ENCODE measurements around the gene DNAL1.

DNA sequence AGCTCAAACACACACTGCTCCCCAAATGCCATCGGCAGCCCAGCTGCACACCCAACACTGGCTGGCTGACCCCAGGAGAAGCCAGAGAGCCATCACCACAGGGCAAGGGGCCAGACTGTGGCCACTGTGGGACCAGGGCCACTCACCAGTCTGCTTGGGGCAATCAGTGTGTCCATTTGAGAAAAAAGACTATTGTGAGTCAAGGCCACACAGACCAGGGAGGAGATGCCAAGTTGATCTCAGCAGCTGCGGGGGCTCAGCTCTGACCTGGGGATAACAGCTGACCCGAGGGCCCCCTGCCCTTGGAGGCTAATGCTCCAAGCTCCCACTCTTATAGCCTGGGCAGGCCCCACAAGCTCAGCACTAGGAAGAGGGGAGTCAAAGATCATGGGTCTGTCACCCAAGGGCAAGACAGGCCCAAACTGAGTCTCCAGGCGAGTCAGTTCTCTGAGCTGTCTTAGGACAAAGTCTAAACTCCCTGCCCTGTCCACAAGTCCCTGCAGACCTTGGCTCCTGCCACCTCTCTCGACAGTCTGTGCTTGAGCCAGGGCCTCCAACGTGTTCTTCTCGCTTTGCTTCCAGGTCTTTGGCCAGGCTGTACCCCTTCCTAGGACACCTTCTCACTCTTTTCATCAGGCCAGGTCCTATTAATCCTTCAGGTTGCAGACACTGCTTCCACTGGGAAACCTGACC, 99.5 kb downstream of the DNAL1 start:
- TF ChIP-seq SMC3 (IDR thresholded peaks at IDR 0.05; ENCODE audit: borderline replicate concordance, low read length) = no peak
- no peak for TF ChIP-seq SIX5 (IDR thresholded peaks at IDR 0.05; ENCODE audit: low read depth, low read length, severe bottlenecking)
- no peak for TF ChIP-seq EGR1 (IDR thresholded peaks at IDR 0.05; ENCODE audit: borderline replicate concordance in 1 of 2, low read depth in 2 of 2, low read length in 2 of 2)
- TF ChIP-seq YBX1 (IDR thresholded peaks at IDR 0.05) = no peak
- TF ChIP-seq SRF (IDR thresholded peaks at IDR 0.05; ENCODE audit: low read depth in 2 of 2, low read length in 2 of 2) = no peak
- no peak for TF ChIP-seq TAF1 (IDR thresholded peaks at IDR 0.05; ENCODE audit: borderline replicate concordance, low read depth, low read length)
- no peak for TF ChIP-seq RAD21 (IDR thresholded peaks at IDR 0.05; ENCODE audit: insufficient read depth, low read depth, low read length)
- TF ChIP-seq, protein P1, sequence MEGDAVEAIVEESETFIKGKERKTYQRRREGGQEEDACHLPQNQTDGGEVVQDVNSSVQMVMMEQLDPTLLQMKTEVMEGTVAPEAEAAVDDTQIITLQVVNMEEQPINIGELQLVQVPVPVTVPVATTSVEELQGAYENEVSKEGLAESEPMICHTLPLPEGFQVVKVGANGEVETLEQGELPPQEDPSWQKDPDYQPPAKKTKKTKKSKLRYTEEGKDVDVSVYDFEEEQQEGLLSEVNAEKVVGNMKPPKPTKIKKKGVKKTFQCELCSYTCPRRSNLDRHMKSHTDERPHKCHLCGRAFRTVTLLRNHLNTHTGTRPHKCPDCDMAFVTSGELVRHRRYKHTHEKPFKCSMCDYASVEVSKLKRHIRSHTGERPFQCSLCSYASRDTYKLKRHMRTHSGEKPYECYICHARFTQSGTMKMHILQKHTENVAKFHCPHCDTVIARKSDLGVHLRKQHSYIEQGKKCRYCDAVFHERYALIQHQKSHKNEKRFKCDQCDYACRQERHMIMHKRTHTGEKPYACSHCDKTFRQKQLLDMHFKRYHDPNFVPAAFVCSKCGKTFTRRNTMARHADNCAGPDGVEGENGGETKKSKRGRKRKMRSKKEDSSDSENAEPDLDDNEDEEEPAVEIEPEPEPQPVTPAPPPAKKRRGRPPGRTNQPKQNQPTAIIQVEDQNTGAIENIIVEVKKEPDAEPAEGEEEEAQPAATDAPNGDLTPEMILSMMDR (IDR thresholded peaks at IDR 0.05 in 2 of 3, conservative IDR thresholded peaks at IDR 0.05 in 1 of 3; ENCODE audit: control insufficient read depth in 2 of 3, extremely low read depth in 1 of 3, insufficient read depth in 1 of 3, low read depth in 3 of 3, low read length in 3 of 3) = no peak
- TF ChIP-seq, protein P2, sequence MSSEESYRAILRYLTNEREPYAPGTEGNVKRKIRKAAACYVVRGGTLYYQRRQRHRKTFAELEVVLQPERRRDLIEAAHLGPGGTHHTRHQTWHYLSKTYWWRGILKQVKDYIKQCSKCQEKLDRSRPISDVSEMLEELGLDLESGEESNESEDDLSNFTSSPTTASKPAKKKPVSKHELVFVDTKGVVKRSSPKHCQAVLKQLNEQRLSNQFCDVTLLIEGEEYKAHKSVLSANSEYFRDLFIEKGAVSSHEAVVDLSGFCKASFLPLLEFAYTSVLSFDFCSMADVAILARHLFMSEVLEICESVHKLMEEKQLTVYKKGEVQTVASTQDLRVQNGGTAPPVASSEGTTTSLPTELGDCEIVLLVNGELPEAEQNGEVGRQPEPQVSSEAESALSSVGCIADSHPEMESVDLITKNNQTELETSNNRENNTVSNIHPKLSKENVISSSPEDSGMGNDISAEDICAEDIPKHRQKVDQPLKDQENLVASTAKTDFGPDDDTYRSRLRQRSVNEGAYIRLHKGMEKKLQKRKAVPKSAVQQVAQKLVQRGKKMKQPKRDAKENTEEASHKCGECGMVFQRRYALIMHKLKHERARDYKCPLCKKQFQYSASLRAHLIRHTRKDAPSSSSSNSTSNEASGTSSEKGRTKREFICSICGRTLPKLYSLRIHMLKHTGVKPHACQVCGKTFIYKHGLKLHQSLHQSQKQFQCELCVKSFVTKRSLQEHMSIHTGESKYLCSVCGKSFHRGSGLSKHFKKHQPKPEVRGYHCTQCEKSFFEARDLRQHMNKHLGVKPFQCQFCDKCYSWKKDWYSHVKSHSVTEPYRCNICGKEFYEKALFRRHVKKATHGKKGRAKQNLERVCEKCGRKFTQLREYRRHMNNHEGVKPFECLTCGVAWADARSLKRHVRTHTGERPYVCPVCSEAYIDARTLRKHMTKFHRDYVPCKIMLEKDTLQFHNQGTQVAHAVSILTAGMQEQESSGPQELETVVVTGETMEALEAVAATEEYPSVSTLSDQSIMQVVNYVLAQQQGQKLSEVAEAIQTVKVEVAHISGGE (CRISPR knock-in tag; IDR thresholded peaks at IDR 0.05) = no peak
- TF ChIP-seq EZH2 (IDR thresholded peaks at IDR 0.05; ENCODE audit: borderline replicate concordance, control insufficient read depth, low read depth, low read length) = no peak

All from GM12878 (cell line).